WERI-Rb-1 (cell line): ENCODE results near the gene ARNT2.

Source experiments
- DNase-seq: peaks from one replicate; pipeline ENCODE4 v3.0.0-alpha.2; 2020
- H3K27ac ChIP-seq: fragments of 250-450 bp; sonication (Bioruptor Pico); 2 replicates; pipeline ENCODE4 v1.5.1; 2020; ENCODE audit warnings: mild to moderate bottlenecking, moderate library complexity
- H3K27me3 ChIP-seq: fragments of 250-450 bp; sonication (Bioruptor Pico); 2 replicates; pipeline ENCODE4 v1.5.1; 2021; ENCODE audit warnings: mild to moderate bottlenecking, low read depth, moderate library complexity; ENCODE audit not compliant: insufficient read depth, severe bottlenecking
- H3K36me3 ChIP-seq: fragments of 250-450 bp; sonication (Bioruptor Pico); 2 replicates; pipeline ENCODE4 v1.5.1; 2020; ENCODE audit warnings: mild to moderate bottlenecking, moderate library complexity
- H3K4me3 ChIP-seq: 2 replicates; pipeline ENCODE4 v1.5.1; 2011; ENCODE audit warnings: low read depth, mild to moderate bottlenecking, control low read depth, low read length
- H3K9me3 ChIP-seq: fragments of 250-450 bp; sonication (Bioruptor Pico); 2 replicates; pipeline ENCODE4 v1.5.1; 2021; ENCODE audit warnings: mild to moderate bottlenecking, moderate library complexity; ENCODE audit not compliant: severe bottlenecking
- CTCF ChIP-seq: IDR thresholded peaks from 2 replicates; pipeline ENCODE4 v1.5.1; 2011; ENCODE audit warnings: low read depth, mild to moderate bottlenecking, control low read depth, inconsistent platforms, low read length

ARNT2 gene

GRCh38 chr15:80461356-80462095, 57.3 kb downstream of the ARNT2 start:
- no peaks in the 10 kb centered on the region for H3K27me3 ChIP-seq
- no peak for DNase-seq
- TF ChIP-seq CTCF: no peak
- H3K27ac ChIP-seq: no peak overlapping the region
- no peaks in the 10 kb centered on the region for H3K9me3 ChIP-seq
- no peaks in the 10 kb centered on the region for H3K36me3 ChIP-seq
- H3K4me3 ChIP-seq: no peak overlapping the region

GRCh38 chr15:80462111-80462510, 57.9 kb downstream of the ARNT2 start:
- Histone ChIP-seq H3K4me3 (no peak overlapping the region), H3K36me3 (no peaks in the 10 kb centered on the region), H3K9me3 (no peaks in the 10 kb centered on the region), H3K27me3 (no peaks in the 10 kb centered on the region), H3K27ac (no peak overlapping the region)
- DNase-seq: no peak
- no peak for TF ChIP-seq CTCF

GRCh38 chr15:80462836-80463512, 58.8 kb downstream of the ARNT2 start:
- no peaks in the 10 kb centered on the region for H3K27me3 ChIP-seq
- DNase-seq: no peak
- no peak overlapping the region for H3K4me3 ChIP-seq
- no peaks in the 10 kb centered on the region for H3K36me3 ChIP-seq
- no peak overlapping the region for H3K27ac ChIP-seq
- TF ChIP-seq CTCF: no peak
- H3K9me3 ChIP-seq: no peaks in the 10 kb centered on the region

GRCh38 chr15:80464951-80465625, 60.9 kb downstream of the ARNT2 start:
- Histone ChIP-seq H3K36me3 (no peaks in the 10 kb centered on the region), H3K4me3 (no peak overlapping the region), H3K27me3 (no peaks in the 10 kb centered on the region), H3K9me3 (no peaks in the 10 kb centered on the region), H3K27ac (no peak overlapping the region)
- no peak for DNase-seq
- no peak for TF ChIP-seq CTCF

GRCh38 chr15:80465626-80466005, 61.4 kb downstream of the ARNT2 start:
- no peaks in the 10 kb centered on the region for H3K9me3 ChIP-seq
- TF ChIP-seq CTCF: no peak
- no peaks in the 10 kb centered on the region for H3K27me3 ChIP-seq
- no peak for DNase-seq
- H3K36me3 ChIP-seq: peaks cover 5% of the 10 kb centered on the region
- H3K4me3 ChIP-seq: no peak overlapping the region
- no peak overlapping the region for H3K27ac ChIP-seq
